Measurements from ENCODE around the gene GSTA4. TPM values are rescaled to one million over a fixed set of nuclear protein-coding genes. Genes with fewer than 3 reads are reported as not detected.

The GSTA4 gene
- total and polyA plus RNA-seq, 2 of the 8 experiments (the other 6 are each of a cell fraction or from before 2014, with no cell fraction given): 13.9 to 21.6 TPM

DNA sequence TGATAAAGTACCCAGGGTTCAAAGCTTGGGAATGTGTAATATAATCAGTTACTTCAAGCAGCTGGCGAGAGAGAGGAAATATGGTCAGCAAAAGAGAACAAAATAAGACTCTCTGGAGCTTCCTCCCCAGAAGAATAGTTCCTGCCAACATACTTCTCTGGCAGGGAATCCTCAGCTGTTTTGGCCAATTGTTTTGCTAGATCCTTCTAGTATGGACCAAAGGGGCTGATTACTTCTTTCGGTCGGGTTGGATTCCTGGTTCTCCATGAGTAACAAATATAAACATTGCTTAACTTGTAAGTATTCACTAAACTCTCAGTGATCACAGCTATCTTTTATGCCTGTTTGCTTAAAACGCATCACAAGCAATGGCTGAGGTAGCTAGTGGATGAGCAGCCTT is 38.7 kb upstream of the GSTA4 start:
- Histone ChIP-seq H3K56ac (replicated peaks; ENCODE audit: insufficient read length, low read depth, low read length) (no peak overlapping the region), H3K27me3 (replicated peaks in 1 of 4; ENCODE audit: control insufficient read depth in 3 of 4, extremely low read depth in 1 of 4, insufficient read depth in 3 of 4, low read length in 3 of 4) (no peaks in the 10 kb centered on the region), H3K23ac (ENCODE audit: insufficient read length) (no peak overlapping the region), H2AK5ac (ENCODE audit: low read depth, low read length) (no peak overlapping the region), H3K4me3 (ENCODE audit: extremely low read depth in 1 of 4, insufficient read depth in 2 of 4, low read depth in 3 of 4, low read length in 4 of 4) (no peak overlapping the region), H3K9me3 (ENCODE audit: insufficient read depth in 2 of 2, low read depth in 1 of 2, low read length in 1 of 2) (no peaks in the 10 kb centered on the region), H4K91ac (replicated peaks; ENCODE audit: insufficient read length, low read length) (no peak overlapping the region), H2BK120ac (replicated peaks; ENCODE audit: low read depth, low read length) (no peak overlapping the region), H4K8ac (ENCODE audit: extremely low read depth, insufficient read depth, low read length) (no peak overlapping the region), H3K36me3 (ENCODE audit: control insufficient read depth in 2 of 4, insufficient read depth in 4 of 4, low read length in 3 of 4) (peaks cover 0 to 12% (median 6%) of the 10 kb centered on the region in 4 experiments; a peak in 4 of 8 replicates), H3K4ac (replicated peaks; ENCODE audit: insufficient read length, low read depth, low read length) (no peak overlapping the region), H3K18ac (ENCODE audit: extremely low read depth, low read length) (no peak overlapping the region), H3K27ac (ENCODE audit: low read depth, low read length) (no peak overlapping the region), H2BK15ac (ENCODE audit: low read length) (no peak overlapping the region), H3K4me1 (replicated peaks in 1 of 4; ENCODE audit: control insufficient read depth in 3 of 4, insufficient read depth in 4 of 4, low read length in 3 of 4) (no peaks in the 10 kb centered on the region), H2BK20ac (ENCODE audit: low read length) (no peak overlapping the region), H2AFZ (ENCODE audit: low read length) (no peak overlapping the region), H3K4me2 (ENCODE audit: insufficient read depth in 1 of 2, low read depth in 2 of 2, low read length in 2 of 2) (no peak overlapping the region), H3K9ac (replicated peaks in 1 of 4; ENCODE audit: extremely low read depth in 1 of 4, low read depth in 3 of 4, low read length in 3 of 4) (no peak overlapping the region), H2BK12ac (ENCODE audit: low read depth, low read length) (no peak overlapping the region), H2BK5ac (ENCODE audit: low read depth, low read length) (no peak overlapping the region), H3K79me2 (ENCODE audit: control insufficient read depth in 1 of 2, insufficient read depth in 2 of 2, low read length in 2 of 2) (no peaks in the 10 kb centered on the region), H3K79me1 (ENCODE audit: low read depth, low read length) (no peaks in the 10 kb centered on the region), H3K23me2 (ENCODE audit: low read depth, low read length) (no peaks in the 10 kb centered on the region), H4K5ac (ENCODE audit: insufficient read length, low read depth, low read length) (no peak overlapping the region), H3K14ac (ENCODE audit: insufficient read length) (no peak overlapping the region), H4K20me1 (replicated peaks in 1 of 2; ENCODE audit: control insufficient read depth in 1 of 2, insufficient read depth in 2 of 2, low read length in 2 of 2) (no peaks in the 10 kb centered on the region)
- ChIA-PET CTCF (ENCODE audit: partially characterized antibody) (interaction anchor here (0.9 to 1.2 kb wide), 2 partner anchors 10 to 27 kb away, joined by 3 read pairs; no protein-coding TSS in a partner anchor), POLR2A (ENCODE audit: partially characterized antibody) (no interaction called here)
- FAIRE-seq: no peak
- DNase-seq (ENCODE audit: low read depth in 1 of 2, low spot score in 2 of 2): no peak
- WGBS, 2 experiments (ENCODE audit: extremely low coverage in 1 of 2, insufficient coverage in 1 of 2, insufficient read length in 1 of 2, insufficient replicate concordance in 2 of 2, low coverage in 1 of 2, low lambda C conversion rate in 2 of 2, missing lambda C conversion rate in 1 of 2): 85% methylated on average over 4 of the region's 4 CpGs; no CpG with 5 or more reads in 1 of the 2 experiments
- TF ChIP-seq RNF2 (IDR thresholded peaks at IDR 0.05; ENCODE audit: borderline replicate concordance, low read depth, low read length, missing control alignments, poor library complexity, severe bottlenecking): no peak
- TF ChIP-seq NANOG (IDR thresholded peaks at IDR 0.05; ENCODE audit: insufficient read depth, low read depth, low read length, poor library complexity, severe bottlenecking): no peak
- TF ChIP-seq MAFK (IDR thresholded peaks at IDR 0.05; ENCODE audit: low read depth, low read length): no peak
- no peak for TF ChIP-seq RFX5 (IDR thresholded peaks at IDR 0.05; ENCODE audit: borderline replicate concordance, low read depth, low read length)
- TF ChIP-seq GTF2F1 (IDR thresholded peaks at IDR 0.05; ENCODE audit: borderline replicate concordance, low read depth, low read length): no peak
- no peak for TF ChIP-seq SAP30 (IDR thresholded peaks at IDR 0.05; ENCODE audit: insufficient read depth, insufficient replicate concordance, low read length)
- TF ChIP-seq ZNF274 (IDR thresholded peaks at IDR 0.05; ENCODE audit: borderline replicate concordance, extremely low read depth, low read length): no peak
- no peak for TF ChIP-seq PHF8 (conservative IDR thresholded peaks at IDR 0.05; ENCODE audit: low read depth, low read length)
- TF ChIP-seq ASH2L (IDR thresholded peaks at IDR 0.05; ENCODE audit: low read length): no peak
- TF ChIP-seq TCF12 (IDR thresholded peaks at IDR 0.05; ENCODE audit: low read depth, low read length): no peak
- TF ChIP-seq POU5F1 (IDR thresholded peaks at IDR 0.05; ENCODE audit: low read depth, low read length): no peak
- TF ChIP-seq TEAD4 (IDR thresholded peaks at IDR 0.05; ENCODE audit: low read depth, low read length): no peak
- no peak for TF ChIP-seq CHD1 (IDR thresholded peaks at IDR 0.05; ENCODE audit: low read depth, low read length)
- no peak for TF ChIP-seq SP2 (IDR thresholded peaks at IDR 0.05; ENCODE audit: low read length)

Data from H1 (cell line).